Ovary (tissue), 1 donor: ENCODE measurements around the gene CAVIN1.

Experiments used
- EP300 ChIP-seq: sonication (generic); formaldehyde crosslinking; IDR thresholded peaks from one replicate; pipeline ENCODE4 v1.6.1; 2017; ENCODE audit warnings: antibody characterized with exemption
- POLR2A ChIP-seq: fragments of 450-650 bp; IDR thresholded peaks from one replicate; pipeline ENCODE4 v1.6.1; 2017; ENCODE audit warnings: antibody characterized with exemption, mild to moderate bottlenecking, moderate library complexity

GRCh38 chr17:42457107-42457792 is 34.2 kb upstream of the CAVIN1 start:
- TF ChIP-seq POLR2A (no peak), EP300 (no peak)
